Umbilical cord (tissue), 2 donors: ENCODE data around the gene CYP27A1. TPM values are rescaled to one million over a fixed set of nuclear protein-coding genes. Genes with fewer than 3 reads are reported as not detected.

Experiments used
- DNase-seq: peaks from one replicate; pipeline ENCODE4 v3.0.0-alpha.2; 2015; ENCODE audit warnings: low spot score
- total RNA-seq: library from RNA; depleted of rRNA; stranded (reverse); fragments of >200 nt; gene quantifications from one replicate; pipeline ENCODE4 v1.2.3, GENCODE V29; 2014; ENCODE audit warnings: low replicate concordance; ENCODE audit not compliant: insufficient read depth

Gene CYP27A1
- total RNA-seq, 1 donor from 2014 or later, result 13.2 TPM

DNA sequence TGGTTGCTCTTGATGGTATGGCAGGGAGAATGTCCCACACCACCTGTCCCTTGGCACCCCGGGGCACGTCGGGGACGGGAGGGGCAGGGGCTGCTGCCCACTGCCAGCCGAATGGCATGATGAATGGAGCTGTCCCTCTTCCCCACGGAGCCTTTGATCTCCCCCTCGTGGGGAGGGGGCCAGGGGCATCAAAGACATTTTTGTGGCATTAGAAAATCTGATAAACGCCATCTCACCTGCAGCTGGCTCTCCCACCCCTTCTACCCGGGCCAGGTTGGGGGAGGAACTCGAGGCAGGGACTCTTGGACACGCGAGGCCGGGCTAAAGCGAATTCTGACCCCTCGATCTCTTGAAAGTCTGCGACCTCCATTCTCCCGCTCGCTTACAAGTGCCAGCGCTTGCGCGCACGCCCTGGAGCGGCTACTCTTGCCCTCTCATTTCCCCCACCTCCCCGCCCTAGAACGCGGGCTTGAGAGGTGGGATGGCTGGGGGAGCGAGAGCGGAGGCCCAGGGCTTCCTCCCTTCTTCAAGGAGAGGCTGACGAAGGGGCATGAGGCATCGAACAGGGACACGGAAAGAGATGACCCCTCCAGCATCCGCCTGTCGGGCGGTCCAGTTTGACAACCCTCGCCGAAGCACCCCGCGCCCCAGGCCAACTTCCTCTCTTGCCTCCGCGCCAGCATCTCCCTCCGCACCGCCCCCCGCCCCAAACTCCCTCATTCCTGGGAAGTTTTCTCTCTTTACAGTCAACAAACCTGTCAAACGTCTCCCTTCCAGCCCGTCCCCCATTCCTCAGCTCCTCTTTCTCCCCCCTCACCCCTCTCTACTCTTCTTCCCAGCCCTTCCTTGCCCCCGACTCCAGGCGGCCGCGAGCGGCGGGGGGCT lies 77.0 kb downstream of the CYP27A1 start:
- DNase-seq, result no peak

- no peak for DNase-seq
These were observed 77.6 kb downstream of the CYP27A1 start, which contains the start of gene WNT6 for GRCh38 chr2:218859556-218859987. TSS of gene WNT6 (plus strand) at chr2:218859805. CDS start at chr2:218860038, 233 bp downstream.

GRCh38 chr2:218859988-218860831 lies 78.3 kb downstream of the CYP27A1 start:
- DNase-seq, result no peak

DNA sequence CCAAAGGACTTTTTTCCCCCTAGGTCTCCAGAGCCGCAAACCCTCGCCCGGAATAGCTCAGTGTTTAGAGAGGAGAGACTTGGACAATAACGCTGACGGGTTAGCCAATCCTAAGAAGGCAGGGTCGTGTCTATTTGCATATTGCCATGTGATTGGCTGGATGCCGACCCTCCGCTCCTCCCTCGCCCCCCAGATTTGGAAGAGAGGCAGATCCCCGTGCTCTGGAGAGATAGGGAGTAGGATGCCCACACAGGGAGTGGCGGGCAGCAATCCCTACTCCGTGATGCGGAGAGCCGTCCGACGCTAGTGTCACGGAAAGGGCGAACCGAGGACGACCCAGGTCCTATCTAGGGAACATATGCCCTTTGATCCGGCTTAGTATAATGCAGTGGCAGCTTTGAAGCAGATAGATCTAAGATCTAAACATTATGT lies 79.0 kb downstream of the CYP27A1 start:
- DNase-seq, result peak; percentile 94

GRCh38 chr2:218861645-218862318 lies 79.8 kb downstream of the CYP27A1 start:
- no peak for DNase-seq

- DNase-seq, result no peak
These were observed 81.1 kb downstream of the CYP27A1 start for GRCh38 chr2:218863021-218863520.

Other genes starting within 250 kb of the CYP27A1 start
- 46.0 TPM for gene USP37, start 213.8 kb upstream of the CYP27A1 start, total RNA-seq
- 20.0 TPM for gene CNOT9, start 213.3 kb upstream of the CYP27A1 start, total RNA-seq
- 7.2 TPM for gene PLCD4, start 174.2 kb upstream of the CYP27A1 start, total RNA-seq
- gene ZNF142, start 122.5 kb upstream of the CYP27A1 start, total RNA-seq, result 5.1 TPM
- gene BCS1L, start 122.5 kb upstream of the CYP27A1 start, total RNA-seq, result 21.4 TPM
- gene RNF25, start 110.1 kb upstream of the CYP27A1 start, total RNA-seq, result 9.9 TPM
- gene STK36, start 110.1 kb upstream of the CYP27A1 start, total RNA-seq, result 21.9 TPM
- gene TTLL4, start 71.3 kb upstream of the CYP27A1 start, total RNA-seq, result 2.4 TPM
- not detected for gene PRKAG3, start 49.7 kb downstream of the CYP27A1 start, total RNA-seq
- gene WNT6, start 77.7 kb downstream of the CYP27A1 start, total RNA-seq, result 3.9 TPM
- gene WNT10A, start 98.7 kb downstream of the CYP27A1 start, total RNA-seq, result 3.6 TPM
- not detected for gene CDK5R2, start 177.5 kb downstream of the CYP27A1 start, total RNA-seq
- not detected for gene FEV, start 203.0 kb downstream of the CYP27A1 start, total RNA-seq
- gene CRYBA2, start 211.3 kb downstream of the CYP27A1 start, total RNA-seq, result not detected